Activated CD4-positive, alpha-beta memory T cell treated with anti-CD3 and anti-CD28 coated beads, Interleukin-2, amount 10 ng/mL, durations not matched to agents 7 days and 5 days (primary cell): ENCODE data around the gene PIM2. TPM values are rescaled to one million over a fixed set of nuclear protein-coding genes. Genes with fewer than 3 reads are reported as not detected.

ENCODE experiments used
- CTCF ChIA-PET: fragments of 350-600 bp; sonication (Branson Sonifier 250); formaldehyde crosslinking; loops from one replicate; lab custom pipeline; 2021; ENCODE audit warnings: antibody characterized with exemption, inconsistent platforms; lab: Charles Lee
- POLR2A ChIA-PET: fragments of 350-600 bp; sonication (Branson Sonifier 250); formaldehyde crosslinking; loops from one replicate; lab custom pipeline; 2021; ENCODE audit warnings: antibody characterized with exemption; lab: Charles Lee
- DNase-seq: peaks from one replicate; pipeline ENCODE4 v3.0.0-alpha.2; 2020
- H3K27ac Mint-ChIP-seq: one replicate; pipeline ENCODE4 v1.8.0; 2021; ENCODE audit warnings: mild to moderate bottlenecking, mixed read lengths
- H3K27me3 Mint-ChIP-seq: one replicate; pipeline ENCODE4 v1.8.0; 2021; ENCODE audit warnings: mixed read lengths
- H3K36me3 Mint-ChIP-seq: one replicate; pipeline ENCODE4 v1.8.0; 2021; ENCODE audit warnings: low read depth, mixed read lengths
- H3K4me1 Mint-ChIP-seq: one replicate; pipeline ENCODE4 v1.8.0; 2021; ENCODE audit warnings: mixed read lengths
- H3K4me3 Mint-ChIP-seq: one replicate; pipeline ENCODE4 v1.8.0; 2021; ENCODE audit warnings: mild to moderate bottlenecking, mixed read lengths
- H3K9me3 Mint-ChIP-seq: one replicate; pipeline ENCODE4 v1.8.0; 2021; ENCODE audit warnings: mixed read lengths
- total RNA-seq, 2 experiments: library from RNA; stranded (reverse); gene quantifications; one replicate each; pipeline ENCODE4 v1.2.3, GENCODE V29; 2021

The PIM2 gene
- total RNA-seq, 2 experiments from 2014 or later = 354 to 359 TPM

GRCh38 chrX:48902776-48903175 is 16.0 kb downstream of the PIM2 start:
- Mint-ChIP-seq H3K4me3 (no peak overlapping the region), H3K27me3 (no peaks in the 10 kb centered on the region), H3K4me1 (peaks cover 15% of the 10 kb centered on the region), H3K9me3 (no peaks in the 10 kb centered on the region), H3K36me3 (peaks cover 29% of the 10 kb centered on the region), H3K27ac (no peak overlapping the region)
- ChIA-PET POLR2A (interaction anchor here (1.0 to 1.4 kb wide), 2 partner anchors 9 to 13 kb away, joined by 3 to 7 read pairs; partner anchors contain the start of gene SLC35A2), CTCF (interaction anchor here (1.3 kb wide), 1 partner anchor 35 kb away, joined by 3 read pairs; no protein-coding TSS in a partner anchor)
- DNase-seq = no peak

GRCh38 chrX:48902135-48902534 is 16.7 kb downstream of the PIM2 start:
- POLR2A ChIA-PET = interaction anchor here (1.1 to 5.2 kb wide), 3 partner anchors 9 to 101 kb away, joined by 3 to 51 read pairs (median 3); partner anchors contain the start of gene SLC35A2
- Mint-ChIP-seq H3K4me3 (no peak overlapping the region), H3K36me3 (peaks cover 29% of the 10 kb centered on the region), H3K4me1 (peaks cover 15% of the 10 kb centered on the region), H3K27ac (no peak overlapping the region), H3K27me3 (no peaks in the 10 kb centered on the region), H3K9me3 (no peaks in the 10 kb centered on the region)
- CTCF ChIA-PET = no interaction called here
- DNase-seq = no peak

GRCh38 chrX:48901069-48901468 is 17.8 kb downstream of the PIM2 start:
- Mint-ChIP-seq H3K9me3 (no peaks in the 10 kb centered on the region), H3K4me1 (peaks cover 23% of the 10 kb centered on the region), H3K4me3 (no peak overlapping the region), H3K27ac (no peak overlapping the region), H3K36me3 (peaks cover 29% of the 10 kb centered on the region), H3K27me3 (no peaks in the 10 kb centered on the region)
- no peak for DNase-seq
- CTCF ChIA-PET = no interaction called here
- POLR2A ChIA-PET = interaction anchor here (1.1 to 5.2 kb wide), 2 partner anchors 10 to 100 kb away, joined by 3 to 51 read pairs; partner anchors contain the start of gene SLC35A2

GRCh38 chrX:48899078-48899410 is 19.8 kb downstream of the PIM2 start:
- ChIA-PET POLR2A (interaction anchor here (1.5 to 5.2 kb wide), 4 partner anchors 9 to 267 kb away, joined by 4 to 51 read pairs (median 11); partner anchors contain the start of genes OTUD5 and SLC35A2), CTCF (interaction anchor here (2.9 kb wide), 1 partner anchor 13 kb away, joined by 8 read pairs; the partner anchor contains the start of gene SLC35A2)
- peaks cover 32% of the 10 kb centered on the region for H3K4me1 Mint-ChIP-seq
- H3K4me3 Mint-ChIP-seq = peak overlapping the region; percentile 35
- peaks cover 32% of the 10 kb centered on the region for H3K36me3 Mint-ChIP-seq
- no peaks in the 10 kb centered on the region for H3K9me3 Mint-ChIP-seq
- no peaks in the 10 kb centered on the region for H3K27me3 Mint-ChIP-seq
- no peak for DNase-seq
- H3K27ac Mint-ChIP-seq = no peak overlapping the region

GRCh38 chrX:48897625-48898306 is 21.1 kb downstream of the PIM2 start, which contains the start of the genes PQBP1 and TIMM17B:
Gene PQBP1, plus strand, starts transcription at chrX:48897930. Its CDS starts 580 bp downstream, at chrX:48898510.
Gene TIMM17B, minus strand, starts transcription at chrX:48897768. Its CDS starts 19 bp downstream, at chrX:48897749.
- peak within 1 kb of the TSS; percentile 83 for H3K4me3 Mint-ChIP-seq
- H3K27me3 Mint-ChIP-seq = no peaks in the 10 kb centered on the region
- ChIA-PET CTCF (interaction anchor here (0.9 to 2.9 kb wide), 6 partner anchors 14 to 266 kb away, joined by 3 to 9 read pairs (median 6); partner anchors contain the start of gene SLC35A2), POLR2A (interaction anchor here (0.9 to 5.2 kb wide), 22 partner anchors 8 to 326 kb away, joined by 3 to 51 read pairs (median 6); partner anchors contain the start of genes GRIPAP1, HDAC6, OTUD5 and PIM2)
- peak; percentile 90 for DNase-seq
- peaks cover 35% of the 10 kb centered on the region for H3K4me1 Mint-ChIP-seq
- H3K27ac Mint-ChIP-seq = peak within 1 kb of the TSS; percentile 98
- peaks cover 24% of the 10 kb centered on the region for H3K36me3 Mint-ChIP-seq
- H3K9me3 Mint-ChIP-seq = no peaks in the 10 kb centered on the region

GRCh38 chrX:48897157-48897624 is 21.6 kb downstream of the PIM2 start:
- peak overlapping the region; percentile 83 for H3K4me3 Mint-ChIP-seq
- peaks cover 23% of the 10 kb centered on the region for H3K36me3 Mint-ChIP-seq
- peaks cover 36% of the 10 kb centered on the region for H3K4me1 Mint-ChIP-seq
- CTCF ChIA-PET = interaction anchor here (0.9 to 2.9 kb wide), 6 partner anchors 15 to 266 kb away, joined by 3 to 9 read pairs (median 6); partner anchors contain the start of gene SLC35A2
- peak; percentile 63 for DNase-seq
- H3K27ac Mint-ChIP-seq = peak overlapping the region; percentile 98
- POLR2A ChIA-PET = interaction anchor here (0.9 to 5.2 kb wide), 22 partner anchors 9 to 325 kb away, joined by 3 to 51 read pairs (median 6); partner anchors contain the start of genes GRIPAP1, HDAC6, OTUD5 and PIM2
- no peaks in the 10 kb centered on the region for H3K27me3 Mint-ChIP-seq
- H3K9me3 Mint-ChIP-seq = no peaks in the 10 kb centered on the region

GRCh38 chrX:48896611-48897011 is 22.2 kb downstream of the PIM2 start:
- Mint-ChIP-seq H3K36me3 (peaks cover 18% of the 10 kb centered on the region), H3K27me3 (no peaks in the 10 kb centered on the region), H3K4me1 (peaks cover 41% of the 10 kb centered on the region), H3K9me3 (no peaks in the 10 kb centered on the region), H3K4me3 (peak overlapping the region; percentile 83), H3K27ac (peak overlapping the region; percentile 98)
- CTCF ChIA-PET = interaction anchor here (0.7 to 2.9 kb wide), 4 partner anchors 15 to 267 kb away, joined by 3 to 9 read pairs (median 7); partner anchors contain the start of gene SLC35A2
- POLR2A ChIA-PET = interaction anchor here (1.5 to 2.7 kb wide), 3 partner anchors 62 to 199 kb away, joined by 3 to 14 read pairs (median 9); partner anchors contain the start of gene OTUD5
- no peak for DNase-seq

GRCh38 chrX:48894891-48895290 is 23.9 kb downstream of the PIM2 start:
- Mint-ChIP-seq H3K4me3 (no peak overlapping the region), H3K9me3 (no peaks in the 10 kb centered on the region), H3K36me3 (peaks cover 12% of the 10 kb centered on the region), H3K27ac (no peak overlapping the region), H3K27me3 (no peaks in the 10 kb centered on the region), H3K4me1 (peaks cover 45% of the 10 kb centered on the region)
- ChIA-PET POLR2A (no interaction called here), CTCF (interaction anchor here (1.6 kb wide), 1 partner anchor 42 kb away, joined by 5 read pairs; no protein-coding TSS in a partner anchor)
- DNase-seq = no peak

GRCh38 chrX:48893556-48894348 is 25.1 kb downstream of the PIM2 start:
- H3K36me3 Mint-ChIP-seq = peaks cover 12% of the 10 kb centered on the region
- H3K27ac Mint-ChIP-seq = no peak overlapping the region
- POLR2A ChIA-PET = interaction anchor here (0.5 kb wide), 1 partner anchor 39 kb away, joined by 3 read pairs; no protein-coding TSS in a partner anchor
- DNase-seq = no peak
- peaks cover 39% of the 10 kb centered on the region for H3K4me1 Mint-ChIP-seq
- CTCF ChIA-PET = interaction anchor here (1.6 kb wide), 1 partner anchor 44 kb away, joined by 5 read pairs; no protein-coding TSS in a partner anchor
- H3K27me3 Mint-ChIP-seq = no peaks in the 10 kb centered on the region
- no peaks in the 10 kb centered on the region for H3K9me3 Mint-ChIP-seq
- no peak overlapping the region for H3K4me3 Mint-ChIP-seq

- no peak for DNase-seq
- H3K36me3 Mint-ChIP-seq = peaks cover 12% of the 10 kb centered on the region
- peaks cover 34% of the 10 kb centered on the region for H3K4me1 Mint-ChIP-seq
- H3K27ac Mint-ChIP-seq = no peak overlapping the region
- ChIA-PET CTCF (interaction anchor here (0.6 to 1.8 kb wide), 2 partner anchors 19 to 204 kb away, joined by 3 to 5 read pairs; partner anchors contain the start of gene SLC35A2), POLR2A (interaction anchor here (1.3 to 2.2 kb wide), 2 partner anchors 19 to 150 kb away, joined by 3 to 8 read pairs; partner anchors contain the start of gene SLC35A2)
- H3K27me3 Mint-ChIP-seq = no peaks in the 10 kb centered on the region
- H3K9me3 Mint-ChIP-seq = no peaks in the 10 kb centered on the region
- H3K4me3 Mint-ChIP-seq = no peak overlapping the region
Measured at GRCh38 chrX:48892896-48893295, 25.9 kb downstream of the PIM2 start.

GRCh38 chrX:48891402-48892288 is 27.2 kb downstream of the PIM2 start:
- H3K9me3 Mint-ChIP-seq = no peaks in the 10 kb centered on the region
- peak; percentile 84 for DNase-seq
- no peaks in the 10 kb centered on the region for H3K27me3 Mint-ChIP-seq
- peaks cover 12% of the 10 kb centered on the region for H3K36me3 Mint-ChIP-seq
- H3K27ac Mint-ChIP-seq = peak overlapping the region; percentile 58
- POLR2A ChIA-PET = interaction anchor here (0.7 to 2.2 kb wide), 9 partner anchors 20 to 317 kb away, joined by 3 to 8 read pairs (median 4); partner anchors contain the start of genes GRIPAP1, RBM3, SLC35A2 and WAS
- peak overlapping the region; percentile 84 for H3K4me3 Mint-ChIP-seq
- H3K4me1 Mint-ChIP-seq = peaks cover 31% of the 10 kb centered on the region
- CTCF ChIA-PET = interaction anchor here (1.0 to 1.9 kb wide), 10 partner anchors 20 to 299 kb away, joined by 3 to 10 read pairs (median 5); partner anchors contain the start of gene SLC35A2
